A673 (cell line): Measurements from ENCODE around the gene MAP3K1.

ENCODE experiments used
- EZH2 ChIP-seq: fragments of 200-600 bp; sonication (generic); IDR thresholded peaks from 2 replicates; pipeline ENCODE4 v1.6.1; 2017; ENCODE audit warnings: borderline replicate concordance, low read depth, mild to moderate bottlenecking, mixed read lengths, antibody characterized with exemption, low read length; ENCODE audit not compliant: poor library complexity, severe bottlenecking
- TF ChIP-seq, protein P1 (sequence below): fragments of 300-800, 200-600 bp; sonication (generic); conservative IDR thresholded peaks from 2 replicates; pipeline ENCODE4 v1.5.1; 2017; ENCODE audit warnings: low read depth, mild to moderate bottlenecking, antibody characterized with exemption, low read length, moderate library complexity, mixed read lengths

DNA sequence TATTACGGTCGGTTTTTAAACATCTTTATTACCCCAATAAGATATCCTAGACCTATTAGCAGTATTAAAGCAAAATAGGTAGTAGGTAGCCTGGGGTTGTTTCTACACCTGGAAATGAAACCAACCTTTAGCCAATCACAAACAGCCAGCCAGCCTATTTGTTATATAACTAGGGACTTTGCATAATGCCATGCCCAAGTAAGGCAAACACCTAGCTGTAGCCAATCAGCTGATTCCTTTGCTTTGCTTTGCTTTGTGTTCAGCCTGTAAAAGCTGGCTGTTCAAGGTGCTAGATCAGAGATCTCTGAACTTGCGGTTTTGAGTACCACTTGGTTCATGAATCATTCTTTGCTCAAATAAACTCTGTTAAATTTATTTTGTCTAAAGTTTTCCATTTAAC, 47.6 kb downstream of the MAP3K1 start:
- TF ChIP-seq, protein P1, sequence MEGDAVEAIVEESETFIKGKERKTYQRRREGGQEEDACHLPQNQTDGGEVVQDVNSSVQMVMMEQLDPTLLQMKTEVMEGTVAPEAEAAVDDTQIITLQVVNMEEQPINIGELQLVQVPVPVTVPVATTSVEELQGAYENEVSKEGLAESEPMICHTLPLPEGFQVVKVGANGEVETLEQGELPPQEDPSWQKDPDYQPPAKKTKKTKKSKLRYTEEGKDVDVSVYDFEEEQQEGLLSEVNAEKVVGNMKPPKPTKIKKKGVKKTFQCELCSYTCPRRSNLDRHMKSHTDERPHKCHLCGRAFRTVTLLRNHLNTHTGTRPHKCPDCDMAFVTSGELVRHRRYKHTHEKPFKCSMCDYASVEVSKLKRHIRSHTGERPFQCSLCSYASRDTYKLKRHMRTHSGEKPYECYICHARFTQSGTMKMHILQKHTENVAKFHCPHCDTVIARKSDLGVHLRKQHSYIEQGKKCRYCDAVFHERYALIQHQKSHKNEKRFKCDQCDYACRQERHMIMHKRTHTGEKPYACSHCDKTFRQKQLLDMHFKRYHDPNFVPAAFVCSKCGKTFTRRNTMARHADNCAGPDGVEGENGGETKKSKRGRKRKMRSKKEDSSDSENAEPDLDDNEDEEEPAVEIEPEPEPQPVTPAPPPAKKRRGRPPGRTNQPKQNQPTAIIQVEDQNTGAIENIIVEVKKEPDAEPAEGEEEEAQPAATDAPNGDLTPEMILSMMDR = no peak
- TF ChIP-seq EZH2 = no peak
